C4-2B (cell line): Measurements from ENCODE around the gene FOXM1.

Experiments used
- ZFX ChIP-seq: fragments of 450-650 bp; IDR thresholded peaks from 2 replicates; pipeline ENCODE4 v1.6.1; 2017
- TF ChIP-seq, protein P1 (sequence below): fragments of 450-650 bp; conservative IDR thresholded peaks from 2 replicates; pipeline ENCODE4 v1.5.1; 2017; ENCODE audit warnings: mild to moderate bottlenecking

DNA sequence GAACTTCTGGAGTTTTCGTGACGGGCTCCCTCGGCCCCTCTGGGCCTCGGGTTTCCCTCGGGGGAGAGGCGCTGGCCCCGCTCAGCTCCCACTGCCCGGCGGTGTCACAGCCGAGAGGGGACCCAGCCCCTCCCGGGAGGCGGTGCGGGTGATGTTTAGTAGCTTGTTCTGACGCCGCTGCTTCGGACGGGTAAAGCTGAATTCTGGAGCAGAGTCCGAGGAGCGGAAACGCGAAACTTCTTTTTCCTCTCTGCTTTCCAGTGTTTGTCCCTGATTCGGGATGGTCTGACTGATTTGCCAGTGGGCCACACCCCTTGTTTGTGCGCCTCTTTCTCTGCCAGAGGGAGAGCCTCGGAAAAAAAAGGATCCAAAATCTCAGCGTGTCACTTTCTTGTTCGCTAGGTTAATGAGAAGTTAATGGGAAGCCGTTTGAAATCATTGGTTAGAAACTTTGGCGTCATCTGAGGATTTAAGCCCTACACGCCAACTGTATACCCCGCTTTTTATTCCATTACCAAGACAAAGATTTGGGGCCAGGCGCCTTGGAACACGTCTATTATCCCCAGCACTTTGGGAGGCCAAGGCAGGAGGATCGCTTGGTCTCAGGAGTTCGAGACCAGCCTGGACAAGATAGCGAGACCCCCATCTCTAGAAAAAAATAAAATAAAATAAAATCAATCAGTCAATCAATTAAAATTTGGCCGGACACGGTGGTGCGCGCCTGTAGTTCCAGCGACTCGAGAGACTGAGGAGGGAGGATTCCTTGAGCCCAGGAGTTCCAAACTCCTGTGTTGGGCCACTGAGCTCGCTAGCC is 14.5 kb upstream of the FOXM1 start:
- TF ChIP-seq ZFX, result 0 out of 2 replicates have a peak, but pooled peaks have one; percentile 46
- TF ChIP-seq, protein P1, sequence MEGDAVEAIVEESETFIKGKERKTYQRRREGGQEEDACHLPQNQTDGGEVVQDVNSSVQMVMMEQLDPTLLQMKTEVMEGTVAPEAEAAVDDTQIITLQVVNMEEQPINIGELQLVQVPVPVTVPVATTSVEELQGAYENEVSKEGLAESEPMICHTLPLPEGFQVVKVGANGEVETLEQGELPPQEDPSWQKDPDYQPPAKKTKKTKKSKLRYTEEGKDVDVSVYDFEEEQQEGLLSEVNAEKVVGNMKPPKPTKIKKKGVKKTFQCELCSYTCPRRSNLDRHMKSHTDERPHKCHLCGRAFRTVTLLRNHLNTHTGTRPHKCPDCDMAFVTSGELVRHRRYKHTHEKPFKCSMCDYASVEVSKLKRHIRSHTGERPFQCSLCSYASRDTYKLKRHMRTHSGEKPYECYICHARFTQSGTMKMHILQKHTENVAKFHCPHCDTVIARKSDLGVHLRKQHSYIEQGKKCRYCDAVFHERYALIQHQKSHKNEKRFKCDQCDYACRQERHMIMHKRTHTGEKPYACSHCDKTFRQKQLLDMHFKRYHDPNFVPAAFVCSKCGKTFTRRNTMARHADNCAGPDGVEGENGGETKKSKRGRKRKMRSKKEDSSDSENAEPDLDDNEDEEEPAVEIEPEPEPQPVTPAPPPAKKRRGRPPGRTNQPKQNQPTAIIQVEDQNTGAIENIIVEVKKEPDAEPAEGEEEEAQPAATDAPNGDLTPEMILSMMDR, result no peak
